Pancreas (tissue), 10 donors: Measurements from ENCODE around the gene ZBTB7C. TPM values are rescaled to one million over a fixed set of nuclear protein-coding genes. Genes with fewer than 3 reads are reported as not detected.

Source experiments
- ATAC-seq, 4 donors: fragments of 200-7000 bp; cut with Tn5 transposase; one replicate each; pipeline versions ENCODE4 v1.8.0 to v1.9.1; 2020; ENCODE audit warnings: mild to moderate bottlenecking in 4 of 4, moderate library complexity in 4 of 4
- DNase-seq, 6 donors: peaks; one replicate each; pipeline ENCODE4 v3.0.0-alpha.2; 2020
- FAIRE-seq: peaks from 2 replicates; lab custom pipeline; 2012; peaks lifted over from hg19 to GRCh38; lab: Jason Lieb, UNC
- H3K27ac ChIP-seq, 4 donors: fragments of 200-600 bp; sonication (generic); 1 replicate in 3 of 4; 2 replicates in 1 of 4; pipeline versions ENCODE4 v1.5.0 to v1.8.0; 2020
- H3K27me3 ChIP-seq, 4 donors: fragments of 200-600 bp; one replicate each; pipeline ENCODE4 v1.8.0; 2021
- H3K36me3 ChIP-seq, 3 donors: fragments of 200-600 bp; sonication (generic) in 1 of 3; one replicate each; pipeline versions ENCODE4 v1.5.0 to v1.8.0; 2020 to 2021
- H3K4me1 ChIP-seq, 3 donors: fragments of 200-600 bp; one replicate each; pipeline ENCODE4 v1.8.0; 2021
- H3K4me3 ChIP-seq, 4 donors: fragments of 200-600 bp; sonication (generic) in 2 of 4; one replicate each; pipeline versions ENCODE4 v1.5.0 to v1.8.0; 2020 to 2021
- H3K9me3 ChIP-seq, 4 donors: fragments of 200-600 bp; one replicate each; pipeline ENCODE4 v1.8.0; 2021
- WGBS, 2 donors: extraction: QIAGEN DNeasy Blood & Tissue Kit; methylation state at CpG; one replicate each; pipeline ENCODE4 v1.1.7; 2013; 5-methylcytosine and 5-hydroxymethylcytosine counted together
- intact Hi-C, 3 donors: fragments of 100-400 bp; cut with DNase I; formaldehyde crosslinking; loops; one replicate each; pipeline versions ENCODE4 v1.11.1 to v1.14.2; 2022
- polyA plus RNA-seq, 2 donors: library from polyadenylated mRNA; stranded (reverse); fragments of 200-250 nt; gene quantifications; one replicate each; pipeline ENCODE4 v1.2.3, GENCODE V29; 2013
- total RNA-seq, 6 donors: library from RNA; stranded (reverse); fragmentation: NEBNext Ultra II Directional in 4 of 6; extraction: Animal tissue kit (Norgen Biotek cat#: 25700) in 4 of 6; gene quantifications; one replicate each; pipeline versions ENCODE4 v1.2.1 to v1.2.4, GENCODE V29; 2021 to 2023
- TF ChIP-seq, protein P1 (sequence below), 4 donors: fragments of 200-600 bp; sonication (generic) in 3 of 4; IDR thresholded peaks; one replicate each; pipeline versions ENCODE4 v1.5.0 to v1.8.0; 2021; ENCODE audit warnings: antibody characterized with exemption in 4 of 4
- donor health status: healthy with polysubstance abuse.
- donor health status: DM: no; HTN: no; CAD: no; lungs with moderate emphysema.
- donor health status: DM: no; HTN: no; CAD: no.
- donor health status: control.
- donor health status: control.
- donor health status: Bipolar disorder and iron deficiency.
- donor health status: DM: yes; HTN: yes; CAD: no.
- donor health status: DM: no; HTN: no; CAD: no.
- donor health status: DM: no; HTN: no; CAD: no.
- donor health status: DM: yes; HTN: yes; CAD: no.

The ZBTB7C gene
- total and polyA plus RNA-seq, 8 donors: 0.35 to 1.7 (median 0.91) TPM

DNA sequence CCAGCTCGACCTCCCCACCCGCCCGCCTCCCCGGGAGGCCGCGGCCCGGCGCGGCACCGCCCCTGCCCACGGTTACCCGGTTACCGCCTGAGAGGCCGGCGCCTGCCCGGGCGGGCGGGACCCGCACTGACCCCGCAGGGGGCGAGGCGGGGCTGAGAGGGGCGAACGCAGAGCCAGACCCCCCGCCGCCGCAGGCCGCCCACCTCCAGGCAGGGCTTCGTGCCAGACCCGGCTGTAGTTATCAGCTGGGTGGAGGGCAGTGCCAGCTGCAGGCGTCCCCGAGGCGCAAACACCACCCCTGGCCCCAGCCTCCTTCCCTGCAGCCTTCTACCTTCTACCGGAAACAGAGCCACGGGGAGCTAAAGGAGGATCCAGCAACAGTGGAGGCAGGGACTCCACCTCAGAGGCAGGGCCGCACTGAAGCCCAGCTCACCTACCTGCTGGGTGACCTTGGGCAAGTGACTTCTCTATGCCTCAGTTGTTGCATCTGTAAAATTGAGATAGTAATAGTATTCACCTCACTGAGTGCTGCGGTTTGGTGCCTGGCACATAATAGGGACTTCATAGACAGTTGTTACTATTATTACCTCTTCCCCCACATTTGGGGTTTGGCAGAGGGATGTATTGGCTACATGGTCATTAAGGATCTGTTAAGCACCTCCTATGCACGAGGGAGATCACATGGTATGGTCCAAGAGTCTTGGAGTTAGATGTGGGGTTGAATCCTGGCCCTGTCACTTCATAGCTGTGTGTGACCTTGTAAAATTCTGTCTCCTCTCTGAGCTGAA lies 247.1 kb downstream of the ZBTB7C start:
- H3K27me3 ChIP-seq: no peaks in the 10 kb centered on the region
- H3K4me1 ChIP-seq: peaks cover 0 to 6% (median 0%) of the 10 kb centered on the region in 3 donors
- no peaks in the 10 kb centered on the region for H3K9me3 ChIP-seq
- peak in 1 of 6 donors; percentile 92 for DNase-seq
- WGBS, 2 donors: 3 to 5% methylated on average over 25 to 38 of the region's 38 CpGs
- peak overlapping the region; percentile 60 to 87 (median 76) for H3K27ac ChIP-seq
- TF ChIP-seq, protein P1, sequence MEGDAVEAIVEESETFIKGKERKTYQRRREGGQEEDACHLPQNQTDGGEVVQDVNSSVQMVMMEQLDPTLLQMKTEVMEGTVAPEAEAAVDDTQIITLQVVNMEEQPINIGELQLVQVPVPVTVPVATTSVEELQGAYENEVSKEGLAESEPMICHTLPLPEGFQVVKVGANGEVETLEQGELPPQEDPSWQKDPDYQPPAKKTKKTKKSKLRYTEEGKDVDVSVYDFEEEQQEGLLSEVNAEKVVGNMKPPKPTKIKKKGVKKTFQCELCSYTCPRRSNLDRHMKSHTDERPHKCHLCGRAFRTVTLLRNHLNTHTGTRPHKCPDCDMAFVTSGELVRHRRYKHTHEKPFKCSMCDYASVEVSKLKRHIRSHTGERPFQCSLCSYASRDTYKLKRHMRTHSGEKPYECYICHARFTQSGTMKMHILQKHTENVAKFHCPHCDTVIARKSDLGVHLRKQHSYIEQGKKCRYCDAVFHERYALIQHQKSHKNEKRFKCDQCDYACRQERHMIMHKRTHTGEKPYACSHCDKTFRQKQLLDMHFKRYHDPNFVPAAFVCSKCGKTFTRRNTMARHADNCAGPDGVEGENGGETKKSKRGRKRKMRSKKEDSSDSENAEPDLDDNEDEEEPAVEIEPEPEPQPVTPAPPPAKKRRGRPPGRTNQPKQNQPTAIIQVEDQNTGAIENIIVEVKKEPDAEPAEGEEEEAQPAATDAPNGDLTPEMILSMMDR (IDR thresholded peaks at IDR 0.05): no peak
- no peak for FAIRE-seq
- peak; percentile 61 to 85 (median 76) for ATAC-seq
- no peaks in the 10 kb centered on the region for H3K36me3 ChIP-seq
- intact Hi-C loops: no loop called here
- peak overlapping the region; percentile 41 to 67 (median 50) for H3K4me3 ChIP-seq

DNA sequence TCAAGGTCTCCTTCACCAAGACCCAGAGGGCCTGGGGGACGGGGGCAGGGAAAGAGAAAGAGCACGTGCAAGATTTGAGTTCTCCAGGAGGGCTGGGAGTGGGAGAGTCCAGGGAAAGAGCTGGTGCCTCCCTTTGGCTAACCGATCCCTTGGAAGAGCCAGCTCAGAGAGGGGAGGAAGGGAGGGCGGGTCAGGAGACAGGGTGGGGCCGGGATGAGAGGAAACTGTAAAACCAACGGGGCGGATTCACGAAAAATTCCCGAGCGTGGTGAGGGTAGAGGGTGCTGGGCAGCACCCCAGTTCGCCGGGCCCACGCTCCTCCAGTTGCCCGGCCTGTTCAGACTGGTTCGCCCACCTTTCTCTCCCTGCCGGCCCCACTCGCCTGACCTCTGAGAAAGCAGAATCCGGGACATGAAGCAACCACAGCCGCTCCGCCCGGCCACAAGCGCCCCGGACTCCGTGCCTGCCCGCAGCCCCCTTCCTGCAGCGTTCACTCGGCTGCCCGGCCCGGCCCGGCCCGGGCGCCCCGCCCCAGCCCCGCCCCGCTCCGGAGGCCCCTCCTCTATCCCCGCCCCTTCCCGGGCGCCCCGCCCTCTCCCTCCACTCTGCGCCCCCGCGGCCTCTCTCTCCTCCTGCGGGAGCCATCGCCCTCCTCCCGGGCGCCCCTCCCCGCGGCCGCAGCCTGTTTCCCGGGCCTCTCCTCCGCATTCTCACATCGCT lies 247.8 kb downstream of the ZBTB7C start:
- ATAC-seq: peak; percentile 93 to 95 (median 94)
- intact Hi-C loops: no loop called here
- 3 to 4% methylated on average over 33 to 53 of the region's 53 CpGs for WGBS, 2 donors

DNA sequence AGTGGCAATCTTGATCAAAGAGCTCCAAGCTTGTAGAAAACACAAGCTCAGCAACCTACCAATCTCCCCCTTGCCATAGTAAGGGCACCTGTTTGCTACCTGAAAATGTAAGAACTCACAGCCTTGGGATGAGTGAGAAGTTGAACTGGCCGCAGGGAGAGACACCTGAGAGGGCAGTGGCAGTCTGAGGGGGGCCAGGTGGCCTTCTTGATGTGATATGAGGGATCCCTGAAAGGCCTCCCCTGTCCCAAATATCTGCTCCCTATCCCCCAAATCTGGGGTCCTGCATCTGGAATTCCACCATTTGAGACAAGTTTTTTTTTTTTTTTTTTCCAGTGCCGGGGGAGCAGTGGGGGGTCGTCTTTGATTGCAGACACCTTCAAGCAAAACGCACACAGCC lies 248.6 kb downstream of the ZBTB7C start:
- TF ChIP-seq, protein P1 (IDR thresholded peaks at IDR 0.05): no peak
- no peak for ATAC-seq
- H3K36me3 ChIP-seq: no peaks in the 10 kb centered on the region
- peaks cover 0 to 4% (median 0%) of the 10 kb centered on the region in 3 donors for H3K4me1 ChIP-seq
- WGBS, 2 donors: 77 to 78% methylated on average over 4 of the region's 4 CpGs
- no peak for FAIRE-seq
- peak in 1 of 6 donors; percentile 4 for DNase-seq
- peak overlapping the region in 2 of 4 donors; percentile 56 to 67 for H3K4me3 ChIP-seq
- intact Hi-C loops: no loop called here
- peak overlapping the region in 1 of 4 donors; percentile 84 for H3K27ac ChIP-seq
- no peaks in the 10 kb centered on the region for H3K27me3 ChIP-seq
- no peaks in the 10 kb centered on the region for H3K9me3 ChIP-seq

More for the DNA sequence above, 247.8 kb downstream of the ZBTB7C start:
- DNase-seq: peak in 5 of 6 donors; percentile 82 to 94 (median 84)
- Histone ChIP-seq H3K36me3 (no peaks in the 10 kb centered on the region), H3K9me3 (no peaks in the 10 kb centered on the region), H3K4me3 (peak overlapping the region; percentile 41 to 67 (median 54)), H3K27me3 (no peaks in the 10 kb centered on the region), H3K4me1 (peaks cover 0 to 4% (median 0%) of the 10 kb centered on the region in 3 donors), H3K27ac (peak overlapping the region; percentile 60 to 87 (median 76))
- TF ChIP-seq, protein P1 (IDR thresholded peaks at IDR 0.05): no peak
- no peak for FAIRE-seq

DNA sequence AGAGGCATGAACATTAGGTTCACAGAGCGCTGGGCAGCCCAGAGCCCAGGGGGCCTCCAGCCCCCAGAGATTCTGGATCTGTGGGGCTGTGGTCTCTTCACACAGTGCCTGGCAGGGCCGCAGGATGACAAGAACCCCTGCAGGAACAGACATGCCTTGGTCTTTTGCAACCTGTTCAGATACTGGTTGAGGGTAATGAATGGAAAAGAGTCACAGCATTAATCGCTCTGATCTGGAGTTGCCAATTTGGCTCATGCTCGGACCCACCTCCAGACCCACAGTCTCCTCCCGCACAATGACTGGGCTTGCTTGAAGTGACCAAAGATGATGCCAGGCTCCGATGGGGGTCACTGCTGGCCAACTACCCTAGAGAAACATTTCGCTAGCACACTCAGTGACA lies 249.4 kb downstream of the ZBTB7C start:
- no peak for FAIRE-seq

More for the DNA sequence above, 249.4 kb downstream of the ZBTB7C start:
- intact Hi-C loops: no loop called here
- TF ChIP-seq, protein P1 (IDR thresholded peaks at IDR 0.05): no peak
- ATAC-seq: no peak
- Histone ChIP-seq H3K4me1 (peaks cover 0 to 4% (median 0%) of the 10 kb centered on the region in 3 donors), H3K27me3 (no peaks in the 10 kb centered on the region), H3K27ac (no peak overlapping the region), H3K36me3 (no peaks in the 10 kb centered on the region), H3K9me3 (no peaks in the 10 kb centered on the region), H3K4me3 (no peak overlapping the region)
- peak in 1 of 6 donors; percentile 12 for DNase-seq
- 92 to 94% methylated on average over 7 of the region's 7 CpGs for WGBS, 2 donors
